Measurements from ENCODE around the gene TLL1. TPM values are rescaled to one million over a fixed set of nuclear protein-coding genes. Genes with fewer than 3 reads are reported as not detected.

The TLL1 gene
- total and polyA plus RNA-seq, 3 donors from 2014 or later, result 0.71 to 1.1 (median 0.94) TPM

DNA sequence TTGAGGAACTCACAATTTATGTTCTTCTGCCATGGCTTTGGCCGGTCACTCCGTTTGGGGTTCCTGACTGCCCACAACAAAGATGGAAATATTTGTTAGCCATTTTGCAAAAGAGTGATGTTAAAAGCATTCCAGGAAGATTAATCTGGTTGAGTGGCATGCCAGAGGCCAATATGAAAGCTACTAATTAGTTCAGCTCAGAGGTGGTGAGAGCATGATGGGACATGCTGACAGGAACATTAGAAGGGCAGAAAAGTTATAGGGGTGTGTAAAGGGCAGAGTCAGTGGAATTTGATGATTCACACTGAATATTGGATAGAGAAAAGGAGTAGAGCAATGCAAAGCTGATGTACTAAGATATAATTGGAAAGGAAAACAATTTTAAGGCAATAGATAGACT lies 94.4 kb downstream of the TLL1 start:
- TF ChIP-seq CTCF (IDR thresholded peaks at IDR 0.05), result no peak
- no peak for TF ChIP-seq POLR2A (IDR thresholded peaks at IDR 0.05)
- no peaks in the 10 kb centered on the region for H3K36me3 ChIP-seq (ENCODE audit: low read depth, missing control alignments)
- H3K4me1 ChIP-seq, result no peaks in the 10 kb centered on the region
- WGBS, 2 donors, result 86 to 100% methylated on average over 2 of the region's 2 CpGs
- H3K27ac ChIP-seq, result no peak overlapping the region
- H3K4me3 ChIP-seq, result no peak overlapping the region
- H3K9me3 ChIP-seq, result no peaks in the 10 kb centered on the region
- intact Hi-C loops (cut with DNase I; ENCODE audit: low total_unique reads), result no loop called here
- DNase-seq, result no peak
- H3K27me3 ChIP-seq, result no peaks in the 10 kb centered on the region

GRCh38 chr4:165970703-165971420 lies 97.8 kb downstream of the TLL1 start:
- no peak for DNase-seq
- H3K4me1 ChIP-seq, result no peaks in the 10 kb centered on the region
- H3K27me3 ChIP-seq, result no peaks in the 10 kb centered on the region
- H3K9me3 ChIP-seq, result no peaks in the 10 kb centered on the region
- no peak for TF ChIP-seq POLR2A (IDR thresholded peaks at IDR 0.05)
- no peak for TF ChIP-seq CTCF (IDR thresholded peaks at IDR 0.05)
- intact Hi-C loops (cut with DNase I; ENCODE audit: low total_unique reads), result no loop called here
- no peak overlapping the region for H3K4me3 ChIP-seq
- H3K27ac ChIP-seq, result no peak overlapping the region
- H3K36me3 ChIP-seq (ENCODE audit: low read depth, missing control alignments), result no peaks in the 10 kb centered on the region
- WGBS, 2 donors, result 92 to 94% methylated on average over 4 of the region's 4 CpGs

GRCh38 chr4:165971446-165971845 lies 98.4 kb downstream of the TLL1 start:
- H3K36me3 ChIP-seq (ENCODE audit: low read depth, missing control alignments), result no peaks in the 10 kb centered on the region
- no peak for DNase-seq
- no peak overlapping the region for H3K4me3 ChIP-seq
- no peaks in the 10 kb centered on the region for H3K9me3 ChIP-seq
- H3K4me1 ChIP-seq, result no peaks in the 10 kb centered on the region
- H3K27me3 ChIP-seq, result no peaks in the 10 kb centered on the region
- 82 to 89% methylated on average over 3 of the region's 3 CpGs for WGBS, 2 donors
- no peak overlapping the region for H3K27ac ChIP-seq
- TF ChIP-seq CTCF (IDR thresholded peaks at IDR 0.05) (no peak), POLR2A (IDR thresholded peaks at IDR 0.05) (no peak)
- intact Hi-C loops (cut with DNase I; ENCODE audit: low total_unique reads), result no loop called here

DNA sequence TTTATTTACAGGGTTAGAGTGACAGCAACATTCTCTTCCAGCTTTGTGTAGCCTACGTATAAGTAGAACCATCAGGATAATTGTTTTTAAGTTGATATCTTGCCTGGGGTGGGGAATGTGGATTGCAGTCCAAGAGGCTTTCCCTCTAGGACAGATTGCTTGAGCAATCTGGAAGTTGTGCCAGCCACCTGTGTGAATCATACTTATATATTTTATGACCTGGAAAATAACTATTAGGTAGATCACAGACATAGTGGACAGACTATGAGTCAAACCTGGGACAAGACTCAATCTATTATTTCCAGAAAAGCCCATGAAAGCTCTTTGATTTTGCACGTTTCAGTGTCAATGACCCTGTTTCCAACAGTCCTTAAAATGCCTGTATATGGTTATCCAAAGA lies 98.9 kb downstream of the TLL1 start:
- TF ChIP-seq POLR2A (IDR thresholded peaks at IDR 0.05) (no peak), CTCF (IDR thresholded peaks at IDR 0.05) (no peak)
- intact Hi-C loops (cut with DNase I; ENCODE audit: low total_unique reads), result no loop called here
- H3K27ac ChIP-seq, result no peak overlapping the region
- no peaks in the 10 kb centered on the region for H3K36me3 ChIP-seq (ENCODE audit: low read depth, missing control alignments)
- no peaks in the 10 kb centered on the region for H3K27me3 ChIP-seq
- no peak for DNase-seq
- no peak overlapping the region for H3K4me3 ChIP-seq
- H3K9me3 ChIP-seq, result no peaks in the 10 kb centered on the region
- H3K4me1 ChIP-seq, result no peaks in the 10 kb centered on the region
- WGBS, 2 donors, result 78 to 81% methylated on average over 2 of the region's 2 CpGs

DNA sequence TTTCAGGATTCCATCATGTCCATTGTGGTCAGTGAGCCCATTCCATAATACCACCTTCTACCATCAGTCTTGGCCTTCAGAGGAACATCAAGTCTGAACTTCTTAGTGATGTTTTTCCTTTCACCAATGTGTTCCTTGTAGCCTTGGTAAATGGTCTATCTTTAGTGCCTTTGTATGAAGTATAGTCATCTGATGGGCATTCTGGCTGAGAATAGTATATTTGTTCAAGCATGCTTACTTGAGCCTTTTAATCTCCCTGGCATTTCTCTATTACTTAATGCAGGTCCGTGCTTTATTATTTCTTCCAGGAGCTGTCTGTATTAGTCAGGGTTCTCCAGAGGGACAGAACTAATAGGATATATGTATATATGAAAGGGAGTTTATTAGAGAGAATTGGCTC lies 99.7 kb downstream of the TLL1 start:
- intact Hi-C loops (cut with DNase I; ENCODE audit: low total_unique reads), result no loop called here
- Histone ChIP-seq H3K4me3 (no peak overlapping the region), H3K4me1 (no peaks in the 10 kb centered on the region), H3K9me3 (no peaks in the 10 kb centered on the region), H3K36me3 (ENCODE audit: low read depth, missing control alignments) (no peaks in the 10 kb centered on the region), H3K27me3 (no peaks in the 10 kb centered on the region), H3K27ac (no peak overlapping the region)
- WGBS, 2 donors, result 100% methylated on average over 1 of the region's 1 CpG
- DNase-seq, result no peak
- TF ChIP-seq POLR2A (IDR thresholded peaks at IDR 0.05) (no peak), CTCF (IDR thresholded peaks at IDR 0.05) (no peak)
